ENCODE data around the gene MAP3K7. TPM values are rescaled to one million over a fixed set of nuclear protein-coding genes. Genes with fewer than 3 reads are reported as not detected.

Gene MAP3K7
- polyA plus RNA-seq, 1 donor (not counting 4 experiments of a cell fraction or from before 2014, with no cell fraction given), result 43.5 TPM

DNA sequence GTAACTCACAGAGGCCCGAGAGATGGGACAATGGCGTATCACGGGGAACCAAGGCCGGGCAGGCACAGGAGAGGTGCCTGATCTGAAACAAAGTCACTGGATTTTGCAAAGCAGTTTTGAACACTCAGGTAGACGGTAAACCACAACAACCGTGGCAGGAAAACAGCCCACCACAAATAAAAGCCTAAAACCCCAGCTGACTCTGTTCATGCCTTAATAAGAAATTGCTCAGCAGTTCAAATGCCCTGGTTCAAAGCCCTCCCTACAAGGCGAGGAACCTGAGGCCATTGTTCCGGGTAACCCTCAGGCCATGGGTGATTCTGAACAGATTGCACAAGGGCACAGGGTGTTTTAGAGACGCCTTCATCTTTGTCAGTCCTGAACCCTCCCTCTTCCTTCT, 114.2 kb downstream of the MAP3K7 start:
- Histone ChIP-seq H3K79me2 (ENCODE audit: control insufficient read depth, insufficient read depth, low read length) (no peaks in the 10 kb centered on the region), H3K27me3 (ENCODE audit: control insufficient read depth, extremely low read depth, insufficient read depth, low read length) (no peaks in the 10 kb centered on the region), H3K4me3 (ENCODE audit: control insufficient read depth in 2 of 3, extremely low read depth in 1 of 3, insufficient read depth in 2 of 3, low read depth in 1 of 3, low read length in 3 of 3) (no peak overlapping the region), H3K9me1 (ENCODE audit: control insufficient read depth, extremely low read depth, insufficient read depth, low read length) (no peaks in the 10 kb centered on the region), H4K20me1 (ENCODE audit: control insufficient read depth, extremely low read depth, insufficient read depth, low read length) (no peaks in the 10 kb centered on the region), H2AFZ (ENCODE audit: control insufficient read depth, low read length) (no peak overlapping the region), H3K27ac (ENCODE audit: control insufficient read depth, insufficient read depth, low read length) (no peak overlapping the region), H3K9ac (ENCODE audit: control insufficient read depth, extremely low read depth, insufficient read depth, low read length) (no peak overlapping the region), H3K9me3 (ENCODE audit: control insufficient read depth, low read depth, low read length) (no peaks in the 10 kb centered on the region), H3K4me1 (ENCODE audit: control insufficient read depth, extremely low read depth, insufficient read depth, low read length) (peaks cover 3% of the 10 kb centered on the region), H3K36me3 (ENCODE audit: control insufficient read depth in 2 of 2, extremely low read depth in 1 of 2, insufficient read depth in 2 of 2, low read length in 2 of 2) (no peaks in the 10 kb centered on the region), H3K4me2 (ENCODE audit: control insufficient read depth, extremely low read depth, insufficient read depth, low read depth, low read length) (no peak overlapping the region)
- dilution Hi-C loops (cut with MboI; ENCODE audit: extremely low pct_ligation_motif_present, low sequenced_read_pairs), result no loop called here
- no peak for DNase-seq (ENCODE audit: low read depth, low spot score)
- TF ChIP-seq, protein P1, sequence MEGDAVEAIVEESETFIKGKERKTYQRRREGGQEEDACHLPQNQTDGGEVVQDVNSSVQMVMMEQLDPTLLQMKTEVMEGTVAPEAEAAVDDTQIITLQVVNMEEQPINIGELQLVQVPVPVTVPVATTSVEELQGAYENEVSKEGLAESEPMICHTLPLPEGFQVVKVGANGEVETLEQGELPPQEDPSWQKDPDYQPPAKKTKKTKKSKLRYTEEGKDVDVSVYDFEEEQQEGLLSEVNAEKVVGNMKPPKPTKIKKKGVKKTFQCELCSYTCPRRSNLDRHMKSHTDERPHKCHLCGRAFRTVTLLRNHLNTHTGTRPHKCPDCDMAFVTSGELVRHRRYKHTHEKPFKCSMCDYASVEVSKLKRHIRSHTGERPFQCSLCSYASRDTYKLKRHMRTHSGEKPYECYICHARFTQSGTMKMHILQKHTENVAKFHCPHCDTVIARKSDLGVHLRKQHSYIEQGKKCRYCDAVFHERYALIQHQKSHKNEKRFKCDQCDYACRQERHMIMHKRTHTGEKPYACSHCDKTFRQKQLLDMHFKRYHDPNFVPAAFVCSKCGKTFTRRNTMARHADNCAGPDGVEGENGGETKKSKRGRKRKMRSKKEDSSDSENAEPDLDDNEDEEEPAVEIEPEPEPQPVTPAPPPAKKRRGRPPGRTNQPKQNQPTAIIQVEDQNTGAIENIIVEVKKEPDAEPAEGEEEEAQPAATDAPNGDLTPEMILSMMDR (optimal IDR thresholded peaks at IDR 0.05 in 1 of 3, IDR thresholded peaks at IDR 0.05 in 1 of 3, conservative IDR thresholded peaks at IDR 0.05 in 1 of 3; ENCODE audit: extremely low read depth in 1 of 3, insufficient read depth in 2 of 3, low read length in 3 of 3), result no peak
- TF ChIP-seq EZH2 (IDR thresholded peaks at IDR 0.05; ENCODE audit: low read length), result no peak
- no peak for FAIRE-seq

DNA sequence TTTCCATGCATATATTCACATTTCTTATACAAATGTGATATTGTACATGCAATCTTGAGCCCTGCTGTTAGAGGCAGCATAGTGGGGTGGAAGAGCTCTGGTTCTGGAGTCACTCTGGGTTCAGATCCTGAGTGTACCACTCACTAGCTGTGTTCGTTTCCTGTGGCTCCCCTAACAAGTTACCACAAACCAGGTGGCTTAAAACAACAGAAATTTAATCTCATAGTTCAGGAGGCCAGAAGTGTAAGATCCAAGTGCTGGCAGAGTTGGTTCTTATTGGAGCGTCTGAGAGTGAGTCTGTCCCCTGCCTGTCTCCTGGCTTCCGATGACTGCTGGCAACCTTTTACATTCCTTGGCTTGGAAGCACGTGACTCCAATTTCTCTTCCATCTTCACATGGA, 115.6 kb downstream of the MAP3K7 start:
- Histone ChIP-seq H3K9me3 (ENCODE audit: control insufficient read depth, low read depth, low read length) (no peaks in the 10 kb centered on the region), H3K4me1 (ENCODE audit: control insufficient read depth, extremely low read depth, insufficient read depth, low read length) (peaks cover 8% of the 10 kb centered on the region), H3K4me3 (ENCODE audit: control insufficient read depth in 2 of 3, extremely low read depth in 1 of 3, insufficient read depth in 2 of 3, low read depth in 1 of 3, low read length in 3 of 3) (no peak overlapping the region), H3K27me3 (ENCODE audit: control insufficient read depth, extremely low read depth, insufficient read depth, low read length) (no peaks in the 10 kb centered on the region), H3K9ac (ENCODE audit: control insufficient read depth, extremely low read depth, insufficient read depth, low read length) (no peak overlapping the region), H3K9me1 (ENCODE audit: control insufficient read depth, extremely low read depth, insufficient read depth, low read length) (no peaks in the 10 kb centered on the region), H3K36me3 (ENCODE audit: control insufficient read depth in 2 of 2, extremely low read depth in 1 of 2, insufficient read depth in 2 of 2, low read length in 2 of 2) (no peaks in the 10 kb centered on the region), H3K79me2 (ENCODE audit: control insufficient read depth, insufficient read depth, low read length) (no peaks in the 10 kb centered on the region), H2AFZ (ENCODE audit: control insufficient read depth, low read length) (no peak overlapping the region), H3K27ac (ENCODE audit: control insufficient read depth, insufficient read depth, low read length) (no peak overlapping the region), H4K20me1 (ENCODE audit: control insufficient read depth, extremely low read depth, insufficient read depth, low read length) (no peaks in the 10 kb centered on the region), H3K4me2 (ENCODE audit: control insufficient read depth, extremely low read depth, insufficient read depth, low read depth, low read length) (no peak overlapping the region)
- FAIRE-seq, result no peak
- DNase-seq (ENCODE audit: low read depth, low spot score), result no peak
- no peak for TF ChIP-seq EZH2 (IDR thresholded peaks at IDR 0.05; ENCODE audit: low read length)
- TF ChIP-seq, protein P1 (optimal IDR thresholded peaks at IDR 0.05 in 1 of 3, IDR thresholded peaks at IDR 0.05 in 1 of 3, conservative IDR thresholded peaks at IDR 0.05 in 1 of 3; ENCODE audit: extremely low read depth in 1 of 3, insufficient read depth in 2 of 3, low read length in 3 of 3), result no peak
- dilution Hi-C loops (cut with MboI; ENCODE audit: extremely low pct_ligation_motif_present, low sequenced_read_pairs), result no loop called here

All from keratinocyte (primary cell).